DOHH2 (cell line): ENCODE results near the gene ARHGEF4.
"Not testable (repeated sequence)": the region's sequence is repeated elsewhere in the genome, so short reads cannot be mapped to it uniquely, and the experiment has no call there.

Experiments
- H3F3A ChIP-seq: fragments of 200-600 bp; sonication (generic), shearing (Covaris generic); 2 replicates; pipeline ENCODE4 v1.6.0; 2016; ENCODE audit warnings: antibody characterized with exemption, mild to moderate bottlenecking; ENCODE audit not compliant: control insufficient read depth, insufficient read depth
- H3K27ac ChIP-seq: fragments of 200-600 bp; sonication (generic); 2 replicates; pipeline ENCODE4 v1.5.1; 2014; ENCODE audit warnings: low read depth, mild to moderate bottlenecking, low read length, moderate library complexity
- H3K27me3 ChIP-seq: fragments of 200-600 bp; sonication (generic); 2 replicates; pipeline ENCODE4 v1.6.1; 2014; ENCODE audit warnings: mild to moderate bottlenecking, low read length, mixed read lengths; ENCODE audit not compliant: control insufficient read depth
- H3K36me3 ChIP-seq: fragments of 200-600 bp; sonication (generic); 2 replicates; pipeline ENCODE4 v1.6.1; 2014; ENCODE audit warnings: mild to moderate bottlenecking, low read length, moderate library complexity, mixed read lengths; ENCODE audit not compliant: control insufficient read depth
- H3K4me1 ChIP-seq: fragments of 200-600 bp; sonication (generic); 2 replicates; pipeline ENCODE4 v1.6.1; 2014; ENCODE audit warnings: mild to moderate bottlenecking, low read length, mixed read lengths; ENCODE audit not compliant: control insufficient read depth
- H3K4me2 ChIP-seq: fragments of 200-600 bp; sonication (generic); 2 replicates; pipeline ENCODE4 v1.6.0; 2014; ENCODE audit warnings: mild to moderate bottlenecking, low read length, moderate library complexity
- H3K4me3 ChIP-seq: fragments of 200-600 bp; sonication (generic); 2 replicates; pipeline ENCODE4 v1.5.1; 2014; ENCODE audit warnings: mild to moderate bottlenecking, low read length, mixed read lengths
- H3K79me2 ChIP-seq: fragments of 200-600 bp; sonication (generic); 2 replicates; pipeline ENCODE4 v1.6.1; 2014; ENCODE audit warnings: mild to moderate bottlenecking, low read length, mixed read lengths; ENCODE audit not compliant: control insufficient read depth
- H3K9me2 ChIP-seq: fragments of 200-600 bp; sonication (generic); replicated peaks from 2 replicates; pipeline ENCODE4 v1.6.1; 2014; ENCODE audit warnings: mild to moderate bottlenecking, low read length, mixed read lengths; ENCODE audit not compliant: control insufficient read depth
- H3K9me3 ChIP-seq: fragments of 200-600 bp; sonication (generic); 2 replicates; pipeline ENCODE4 v1.6.1; 2014; ENCODE audit warnings: antibody characterized with exemption, low read length, mixed read lengths; ENCODE audit not compliant: control insufficient read depth, insufficient read depth
- H4K20me1 ChIP-seq: fragments of 200-600 bp; sonication (generic); 2 replicates; pipeline ENCODE4 v1.6.0; 2014; ENCODE audit warnings: low read depth, mild to moderate bottlenecking, antibody characterized with exemption, low read length, moderate library complexity; ENCODE audit not compliant: control insufficient read depth, insufficient read depth
- EZH2phosphoT487 ChIP-seq: fragments of 200-600 bp; sonication (generic); IDR thresholded peaks from 2 replicates; pipeline ENCODE4 v1.6.1; 2017; ENCODE audit warnings: borderline replicate concordance, mild to moderate bottlenecking, antibody characterized with exemption, low read length, moderate library complexity, mixed read lengths
- TF ChIP-seq, protein P1 (sequence below): fragments of 200-600 bp; sonication (generic); IDR thresholded peaks from one replicate; pipeline ENCODE4 v1.5.1; 2014; ENCODE audit warnings: antibody characterized with exemption, mild to moderate bottlenecking, low read depth, low read length; ENCODE audit not compliant: poor library complexity, severe bottlenecking

Gene ARHGEF4

DNA sequence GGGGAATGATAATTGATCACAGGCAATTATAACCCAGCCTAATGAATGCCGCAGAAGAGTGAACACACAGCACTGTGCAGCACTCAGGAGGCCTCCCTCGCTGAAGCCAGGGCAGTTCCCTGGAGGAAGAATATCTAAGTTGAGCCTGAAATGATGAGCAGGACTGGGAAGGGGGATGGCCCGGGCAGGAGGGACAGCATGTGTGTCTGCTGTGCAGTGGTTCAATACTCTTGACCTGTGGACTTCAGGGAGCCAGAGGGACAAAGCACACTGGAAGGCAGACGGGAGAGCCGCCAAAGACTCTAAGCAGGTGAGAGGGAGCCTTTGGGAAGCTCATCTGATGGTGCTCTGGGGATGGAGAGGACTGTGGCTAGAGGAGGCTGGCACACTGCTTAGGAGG lies 62.6 kb downstream of the ARHGEF4 start:
- H3K4me1 ChIP-seq = no peaks in the 10 kb centered on the region
- no peaks in the 10 kb centered on the region for H3F3A ChIP-seq
- H3K9me3 ChIP-seq = no peaks in the 10 kb centered on the region
- H4K20me1 ChIP-seq = no peaks in the 10 kb centered on the region; the same call in 1 of the 2 replicates
- H3K4me3 ChIP-seq = no peak overlapping the region
- H3K79me2 ChIP-seq = no peaks in the 10 kb centered on the region
- H3K36me3 ChIP-seq = no peaks in the 10 kb centered on the region
- H3K27ac ChIP-seq = no peak overlapping the region
- H3K4me2 ChIP-seq = no peak overlapping the region
- TF ChIP-seq, protein P1, sequence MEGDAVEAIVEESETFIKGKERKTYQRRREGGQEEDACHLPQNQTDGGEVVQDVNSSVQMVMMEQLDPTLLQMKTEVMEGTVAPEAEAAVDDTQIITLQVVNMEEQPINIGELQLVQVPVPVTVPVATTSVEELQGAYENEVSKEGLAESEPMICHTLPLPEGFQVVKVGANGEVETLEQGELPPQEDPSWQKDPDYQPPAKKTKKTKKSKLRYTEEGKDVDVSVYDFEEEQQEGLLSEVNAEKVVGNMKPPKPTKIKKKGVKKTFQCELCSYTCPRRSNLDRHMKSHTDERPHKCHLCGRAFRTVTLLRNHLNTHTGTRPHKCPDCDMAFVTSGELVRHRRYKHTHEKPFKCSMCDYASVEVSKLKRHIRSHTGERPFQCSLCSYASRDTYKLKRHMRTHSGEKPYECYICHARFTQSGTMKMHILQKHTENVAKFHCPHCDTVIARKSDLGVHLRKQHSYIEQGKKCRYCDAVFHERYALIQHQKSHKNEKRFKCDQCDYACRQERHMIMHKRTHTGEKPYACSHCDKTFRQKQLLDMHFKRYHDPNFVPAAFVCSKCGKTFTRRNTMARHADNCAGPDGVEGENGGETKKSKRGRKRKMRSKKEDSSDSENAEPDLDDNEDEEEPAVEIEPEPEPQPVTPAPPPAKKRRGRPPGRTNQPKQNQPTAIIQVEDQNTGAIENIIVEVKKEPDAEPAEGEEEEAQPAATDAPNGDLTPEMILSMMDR = no peak
- TF ChIP-seq EZH2phosphoT487 = no peak
- no peaks in the 10 kb centered on the region for H3K9me2 ChIP-seq
- no peaks in the 10 kb centered on the region for H3K27me3 ChIP-seq

GRCh38 chr2:130901061-130901460 lies 64.3 kb downstream of the ARHGEF4 start:
- TF ChIP-seq EZH2phosphoT487 = no peak
- TF ChIP-seq, protein P1 = no peak
- no peak overlapping the region for H3K27ac ChIP-seq

DNA sequence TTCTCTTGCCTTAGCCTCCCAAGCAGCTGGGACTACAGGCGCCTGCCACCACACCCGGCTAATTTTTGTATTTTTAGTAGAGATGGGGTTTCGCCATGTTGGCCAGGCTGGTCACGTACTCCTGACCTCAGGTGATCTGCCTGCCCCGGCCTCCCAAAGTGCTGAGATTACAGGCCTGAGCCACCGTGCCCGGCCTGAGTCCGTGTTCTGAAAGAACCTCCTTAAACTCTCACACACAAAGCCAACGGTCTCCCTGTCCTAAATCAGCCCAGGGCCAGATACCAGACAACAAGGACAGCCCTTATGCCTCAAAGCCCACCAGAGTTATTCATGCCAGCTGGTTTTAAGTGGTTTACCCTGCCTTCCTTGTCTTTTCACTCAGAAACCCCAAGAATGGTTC lies 64.9 kb downstream of the ARHGEF4 start:
- H3K9me3 ChIP-seq, H4K20me1 ChIP-seq, H3K79me2 ChIP-seq, H3K4me2 ChIP-seq, H3F3A ChIP-seq, H3K4me3 ChIP-seq, H3K9me2 ChIP-seq, H3K27me3 ChIP-seq, H3K36me3 ChIP-seq, H3K27ac ChIP-seq, H3K4me1 ChIP-seq: not testable (repeated sequence)

More at GRCh38 chr2:130901061-130901460, 64.3 kb downstream of the ARHGEF4 start:
- Histone ChIP-seq H3K4me3 (no peak overlapping the region), H3K4me1 (no peaks in the 10 kb centered on the region), H3F3A (no peaks in the 10 kb centered on the region), H3K9me3 (no peaks in the 10 kb centered on the region), H3K36me3 (no peaks in the 10 kb centered on the region), H3K9me2 (no peaks in the 10 kb centered on the region), H3K79me2 (no peaks in the 10 kb centered on the region), H3K4me2 (no peak overlapping the region), H3K27me3 (no peaks in the 10 kb centered on the region), H4K20me1 (no peaks in the 10 kb centered on the region; the same call in 1 of the 2 replicates)

- Histone ChIP-seq H3K27ac (no peak overlapping the region), H3K9me2 (no peaks in the 10 kb centered on the region), H3K9me3 (no peaks in the 10 kb centered on the region), H3K27me3 (no peaks in the 10 kb centered on the region), H3K36me3 (no peaks in the 10 kb centered on the region), H3K4me1 (no peaks in the 10 kb centered on the region), H3F3A (no peaks in the 10 kb centered on the region), H3K79me2 (no peaks in the 10 kb centered on the region), H4K20me1 (no peaks in the 10 kb centered on the region), H3K4me2 (no peak overlapping the region), H3K4me3 (no peak overlapping the region)
- TF ChIP-seq, protein P1 = no peak
- no peak for TF ChIP-seq EZH2phosphoT487
Measured at GRCh38 chr2:130908832-130909231, 72.1 kb downstream of the ARHGEF4 start.
